ENCODE results near the gene USP12.

GRCh38 chr13:27076421-27076820 lies 95.2 kb downstream of the USP12 start:
- TF ChIP-seq POLR2AphosphoS5 (IDR thresholded peaks at IDR 0.05; ENCODE audit: low read depth, low read length) (no peak), POLR2A (IDR thresholded peaks at IDR 0.05; ENCODE audit: low read depth, low read length) (no peak)
